Spleen (tissue), 11 donors: ENCODE results near the gene SV2B. TPM values are rescaled to one million over a fixed set of nuclear protein-coding genes. Genes with fewer than 3 reads are reported as not detected.

Source experiments
- DNase-seq: peaks from one replicate; pipeline ENCODE4 v3.0.0-alpha.2; 2020
- H3K27ac ChIP-seq, 8 donors: fragments of 200-600 bp; sonication (generic) in 7 of 8; 1 replicate in 4 of 8; 2 replicates in 4 of 8; pipeline versions ENCODE4 v1.5.0 to v1.8.0; 2016 to 2021; ENCODE audit warnings: inconsistent platforms in 4 of 8, mild to moderate bottlenecking in 4 of 8, moderate library complexity in 1 of 8
- H3K27me3 ChIP-seq, 7 donors: fragments of 200-600 bp; sonication (generic) in 6 of 7; replicated peaks in 1 of 7; 1 replicate in 4 of 7; 2 replicates in 3 of 7; pipeline versions ENCODE4 v1.5.0 to v1.8.0; 2016 to 2021; ENCODE audit warnings: inconsistent platforms in 3 of 7, mild to moderate bottlenecking in 1 of 7
- H3K36me3 ChIP-seq, 6 donors: fragments of 200-600 bp; sonication (generic) in 5 of 6; 1 replicate in 4 of 6; 2 replicates in 2 of 6; pipeline versions ENCODE4 v1.5.0 to v1.8.0; 2016 to 2021; ENCODE audit warnings: inconsistent platforms in 2 of 6
- H3K4me1 ChIP-seq, 6 donors: fragments of 200-600 bp; sonication (generic) in 5 of 6; 1 replicate in 3 of 6; 2 replicates in 3 of 6; pipeline versions ENCODE4 v1.5.0 to v1.8.0; 2016 to 2021; ENCODE audit warnings: inconsistent platforms in 3 of 6
- H3K4me3 ChIP-seq, 8 donors: fragments of 200-600 bp; sonication (generic) in 7 of 8; 1 replicate in 4 of 8; 2 replicates in 4 of 8; pipeline versions ENCODE4 v1.5.0 to v1.8.0; 2016 to 2021; ENCODE audit warnings: inconsistent platforms in 4 of 8, mild to moderate bottlenecking in 4 of 8, moderate library complexity in 2 of 8
- H3K9me3 ChIP-seq, 8 donors: fragments of 200-600 bp; sonication (generic) in 7 of 8; 1 replicate in 4 of 8; 2 replicates in 4 of 8; pipeline versions ENCODE4 v1.5.0 to v1.8.0; 2016 to 2021; ENCODE audit warnings: inconsistent platforms in 4 of 8
- POLR2A ChIP-seq, 3 donors: fragments of 450-650 bp; IDR thresholded peaks; one replicate each; pipeline ENCODE4 v1.5.1; 2017; ENCODE audit warnings: antibody characterized with exemption in 3 of 3, mild to moderate bottlenecking in 1 of 3
- POLR2AphosphoS5 ChIP-seq, 3 donors: sonication (generic); formaldehyde crosslinking; IDR thresholded peaks; one replicate each; pipeline ENCODE4 v1.5.1; 2017; ENCODE audit warnings: antibody characterized with exemption in 3 of 3
- WGBS, 5 donors: extraction: QIAGEN DNeasy Blood & Tissue Kit in 3 of 5; methylation state at CpG; one replicate each; pipeline versions ENCODE4 v1.1.5 to v1.1.7; 2013 to 2018; 5-methylcytosine and 5-hydroxymethylcytosine counted together
- intact Hi-C: fragments of 100-400 bp; cut with DNase I; formaldehyde crosslinking; loops from one replicate; pipeline ENCODE4 v1.15.0; 2023; ENCODE audit warnings: low total_unique reads
- polyA plus RNA-seq, 3 donors: library from polyadenylated mRNA; stranded (reverse); fragments of 200-250 nt; gene quantifications; one replicate each; pipeline ENCODE4 v1.2.1, GENCODE V29; 2013
- total RNA-seq, 7 donors: library from RNA; depleted of rRNA in 3 of 7; stranded (reverse); fragments of >200 nt in 3 of 7; fragmentation: NEBNext Ultra II Directional in 4 of 7; extraction: Animal tissue kit (Norgen Biotek cat#: 25700) in 4 of 7; gene quantifications; one replicate each; pipeline versions ENCODE4 v1.1.0 to v1.2.1, GENCODE V29; 2016 to 2021
- TF ChIP-seq, protein P1 (sequence below), 11 experiments: fragments of 200-600 bp in 7 of 11; fragments of 450-650 bp in 4 of 11; sonication (generic) in 4 of 11; IDR thresholded peaks in 8 of 11; conservative IDR thresholded peaks in 3 of 11; 1 replicate in 7 of 11; 2 replicates in 4 of 11; pipeline versions ENCODE4 v1.4.0 to v1.8.0; 2016 to 2021; ENCODE audit warnings: antibody characterized with exemption in 11 of 11, inconsistent platforms in 4 of 11, mild to moderate bottlenecking in 1 of 11
- donor health status: healthy with polysubstance abuse.
- donor health status: DM: no; HTN: no; CAD: no; lungs with moderate emphysema.
- donor health status: DM: no; HTN: no; CAD: no.
- donor health status: Bipolar disorder and iron deficiency.
- donor health status: healthy.
- donor health status: DM: no; HTN: no; CAD: no.
- donor health status: DM: yes; HTN: yes; CAD: no.

Gene SV2B
- total and polyA plus RNA-seq, 10 donors, result 0.07 to 1.2 (median 0.48) TPM

DNA sequence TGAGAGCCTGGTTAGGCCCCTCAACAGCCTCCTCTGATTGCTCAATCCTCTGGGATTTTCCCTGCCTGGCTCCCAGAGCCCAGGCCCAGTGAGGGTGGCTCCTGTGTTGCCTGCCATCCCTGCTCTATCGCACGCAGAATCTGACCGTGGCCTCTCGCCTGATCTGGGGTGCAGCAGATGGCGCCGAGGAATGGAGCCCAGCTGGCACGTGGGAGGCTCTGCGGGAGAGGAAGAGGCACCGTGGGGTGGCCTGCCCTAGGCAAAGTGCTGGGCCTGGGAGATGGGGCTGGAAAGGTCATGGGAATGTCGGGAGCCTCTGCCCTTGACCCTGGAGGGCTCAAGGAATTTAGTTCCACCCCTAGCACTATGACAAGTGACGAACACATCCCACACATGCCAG is 10.3 kb downstream of the SV2B start:
- 64 to 83% (median 75%) methylated on average over 11 of the region's 11 CpGs for WGBS, 5 donors
- peaks cover 0 to 80% (median 0%) of the 10 kb centered on the region in 7 donors for H3K27me3 ChIP-seq
- H3K36me3 ChIP-seq, result no peaks in the 10 kb centered on the region
- H3K9me3 ChIP-seq, result no peaks in the 10 kb centered on the region
- no peak for TF ChIP-seq POLR2AphosphoS5 (IDR thresholded peaks at IDR 0.05)
- TF ChIP-seq, protein P1, sequence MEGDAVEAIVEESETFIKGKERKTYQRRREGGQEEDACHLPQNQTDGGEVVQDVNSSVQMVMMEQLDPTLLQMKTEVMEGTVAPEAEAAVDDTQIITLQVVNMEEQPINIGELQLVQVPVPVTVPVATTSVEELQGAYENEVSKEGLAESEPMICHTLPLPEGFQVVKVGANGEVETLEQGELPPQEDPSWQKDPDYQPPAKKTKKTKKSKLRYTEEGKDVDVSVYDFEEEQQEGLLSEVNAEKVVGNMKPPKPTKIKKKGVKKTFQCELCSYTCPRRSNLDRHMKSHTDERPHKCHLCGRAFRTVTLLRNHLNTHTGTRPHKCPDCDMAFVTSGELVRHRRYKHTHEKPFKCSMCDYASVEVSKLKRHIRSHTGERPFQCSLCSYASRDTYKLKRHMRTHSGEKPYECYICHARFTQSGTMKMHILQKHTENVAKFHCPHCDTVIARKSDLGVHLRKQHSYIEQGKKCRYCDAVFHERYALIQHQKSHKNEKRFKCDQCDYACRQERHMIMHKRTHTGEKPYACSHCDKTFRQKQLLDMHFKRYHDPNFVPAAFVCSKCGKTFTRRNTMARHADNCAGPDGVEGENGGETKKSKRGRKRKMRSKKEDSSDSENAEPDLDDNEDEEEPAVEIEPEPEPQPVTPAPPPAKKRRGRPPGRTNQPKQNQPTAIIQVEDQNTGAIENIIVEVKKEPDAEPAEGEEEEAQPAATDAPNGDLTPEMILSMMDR (IDR thresholded peaks at IDR 0.05 in 8 of 11, conservative IDR thresholded peaks at IDR 0.05 in 3 of 11), result no peak
- no peak for TF ChIP-seq POLR2A (IDR thresholded peaks at IDR 0.05)
- DNase-seq, result no peak
- intact Hi-C loops, result no loop called here
- no peaks in the 10 kb centered on the region for H3K4me1 ChIP-seq
- no peak overlapping the region for H3K27ac ChIP-seq
- H3K4me3 ChIP-seq, result no peak overlapping the region

GRCh38 chr15:91113030-91113429 is 13.0 kb downstream of the SV2B start:
- no peaks in the 10 kb centered on the region for H3K9me3 ChIP-seq
- no peak for DNase-seq
- peaks cover 0 to 67% (median 0%) of the 10 kb centered on the region in 7 donors for H3K27me3 ChIP-seq
- no peak overlapping the region for H3K4me3 ChIP-seq
- H3K36me3 ChIP-seq, result no peaks in the 10 kb centered on the region
- intact Hi-C loops, result no loop called here
- H3K4me1 ChIP-seq, result no peaks in the 10 kb centered on the region
- TF ChIP-seq POLR2AphosphoS5 (IDR thresholded peaks at IDR 0.05) (no peak), POLR2A (IDR thresholded peaks at IDR 0.05) (no peak)
- H3K27ac ChIP-seq, result no peak overlapping the region
- 65 to 76% (median 70%) methylated on average over 6 of the region's 6 CpGs for WGBS, 5 donors

DNA sequence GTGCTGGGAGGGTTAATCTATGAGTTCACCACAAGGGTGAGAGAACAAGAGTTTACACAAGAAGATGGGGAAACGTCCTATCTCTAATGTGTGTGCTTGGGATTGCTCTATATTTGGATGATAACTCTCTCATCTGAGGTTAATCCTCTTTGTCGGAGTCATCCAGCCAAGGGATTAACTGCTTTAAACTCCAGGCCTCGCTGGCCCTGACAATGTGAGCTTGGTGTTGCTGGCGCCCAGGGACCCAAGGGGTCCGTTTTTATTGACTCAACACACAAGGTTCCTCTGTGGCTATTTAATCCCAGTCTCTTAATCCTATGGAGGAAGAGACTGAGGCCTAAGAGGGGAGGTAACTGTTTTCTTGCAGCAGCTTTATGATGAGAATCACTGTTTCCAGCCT is 14.2 kb downstream of the SV2B start:
- Histone ChIP-seq H3K36me3 (no peaks in the 10 kb centered on the region), H3K27me3 (peaks cover 0 to 74% (median 0%) of the 10 kb centered on the region in 7 donors), H3K27ac (no peak overlapping the region), H3K4me3 (no peak overlapping the region), H3K9me3 (no peaks in the 10 kb centered on the region), H3K4me1 (no peaks in the 10 kb centered on the region)
- WGBS, 5 donors, result 71 to 84% (median 78%) methylated on average over 5 of the region's 5 CpGs
- no peak for TF ChIP-seq POLR2A (IDR thresholded peaks at IDR 0.05)
- TF ChIP-seq, protein P1 (IDR thresholded peaks at IDR 0.05 in 8 of 11, conservative IDR thresholded peaks at IDR 0.05 in 3 of 11), result no peak
- no peak for TF ChIP-seq POLR2AphosphoS5 (IDR thresholded peaks at IDR 0.05)
- intact Hi-C loops, result no loop called here
- no peak for DNase-seq

DNA sequence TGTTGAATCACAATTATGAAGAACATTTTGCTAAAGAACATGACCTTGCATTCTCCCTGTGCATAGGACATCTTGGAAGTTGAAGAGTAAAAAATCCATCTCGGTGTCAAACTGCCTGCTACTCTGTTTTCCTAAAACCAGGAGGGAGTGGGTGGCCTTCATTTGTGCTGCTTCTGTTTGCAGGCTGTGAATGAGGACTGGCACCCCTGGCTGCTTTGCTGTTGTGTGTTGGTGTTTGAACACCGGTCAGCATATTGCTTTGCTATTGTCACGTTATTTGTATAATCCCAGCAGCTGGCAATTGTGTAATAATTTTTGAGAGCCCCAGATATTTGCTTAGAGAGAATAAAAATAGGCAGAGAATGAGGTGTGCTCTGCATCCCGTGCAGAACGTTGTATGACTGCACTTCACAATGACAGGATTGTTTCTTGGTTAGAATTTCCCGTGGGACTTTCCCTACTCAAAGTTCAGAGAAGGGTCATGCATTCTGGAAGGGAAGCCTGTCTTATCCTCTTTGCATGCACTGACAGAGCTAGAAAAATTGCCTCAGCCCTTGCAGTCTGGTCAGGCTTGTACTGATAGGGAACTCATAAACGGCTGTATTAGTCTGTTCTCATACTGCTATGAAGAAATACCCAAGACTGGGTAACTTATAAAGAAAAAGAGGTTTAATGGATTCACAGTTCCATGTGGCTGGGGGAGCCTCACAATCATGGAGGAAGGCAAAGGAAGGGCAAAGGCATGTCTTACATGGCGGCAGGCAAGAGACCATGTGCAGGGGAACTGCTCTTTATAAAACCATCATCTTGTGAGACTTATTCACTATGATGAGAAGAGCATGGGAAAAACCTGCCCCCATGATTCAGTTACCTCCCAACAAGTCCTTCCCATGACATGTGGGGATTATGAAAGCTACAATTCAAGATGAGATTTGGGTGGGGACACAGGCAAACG is 16.3 kb downstream of the SV2B start:
- intact Hi-C loops, result no loop called here
- no peaks in the 10 kb centered on the region for H3K36me3 ChIP-seq
- no peaks in the 10 kb centered on the region for H3K9me3 ChIP-seq
- no peak for DNase-seq
- no peak overlapping the region for H3K27ac ChIP-seq
- TF ChIP-seq, protein P1 (IDR thresholded peaks at IDR 0.05 in 8 of 11, conservative IDR thresholded peaks at IDR 0.05 in 3 of 11), result no peak
- TF ChIP-seq POLR2AphosphoS5 (IDR thresholded peaks at IDR 0.05), result no peak
- TF ChIP-seq POLR2A (IDR thresholded peaks at IDR 0.05), result no peak
- H3K27me3 ChIP-seq, result peaks cover 0 to 68% (median 0%) of the 10 kb centered on the region in 7 donors
- H3K4me1 ChIP-seq, result no peaks in the 10 kb centered on the region
- 39 to 47% (median 44%) methylated on average over 9 of the region's 9 CpGs for WGBS, 5 donors
- H3K4me3 ChIP-seq, result no peak overlapping the region
